Frontal cortex (tissue), 4 donors: Measurements from ENCODE around the gene PIP4K2B. TPM values are rescaled to one million over a fixed set of nuclear protein-coding genes. Genes with fewer than 3 reads are reported as not detected.

Experiments used
- DNase-seq, 2 donors: peaks; one replicate each; pipeline ENCODE4 v3.0.0; 2012; ENCODE audit warnings: low spot score in 2 of 2
- FAIRE-seq: peaks from 2 replicates; lab custom pipeline; 2012; peaks lifted over from hg19 to GRCh38; lab: Jason Lieb, UNC
- total RNA-seq: library from RNA; depleted of rRNA; stranded (reverse); fragments of >200 nt; gene quantifications from one replicate; pipeline ENCODE4 v1.2.3, GENCODE V29; 2014
- donor health status: control.
- donor health status: control.
- donor health status: control.

The PIP4K2B gene
- total RNA-seq, 1 donor from 2014 or later = 172 TPM

DNA sequence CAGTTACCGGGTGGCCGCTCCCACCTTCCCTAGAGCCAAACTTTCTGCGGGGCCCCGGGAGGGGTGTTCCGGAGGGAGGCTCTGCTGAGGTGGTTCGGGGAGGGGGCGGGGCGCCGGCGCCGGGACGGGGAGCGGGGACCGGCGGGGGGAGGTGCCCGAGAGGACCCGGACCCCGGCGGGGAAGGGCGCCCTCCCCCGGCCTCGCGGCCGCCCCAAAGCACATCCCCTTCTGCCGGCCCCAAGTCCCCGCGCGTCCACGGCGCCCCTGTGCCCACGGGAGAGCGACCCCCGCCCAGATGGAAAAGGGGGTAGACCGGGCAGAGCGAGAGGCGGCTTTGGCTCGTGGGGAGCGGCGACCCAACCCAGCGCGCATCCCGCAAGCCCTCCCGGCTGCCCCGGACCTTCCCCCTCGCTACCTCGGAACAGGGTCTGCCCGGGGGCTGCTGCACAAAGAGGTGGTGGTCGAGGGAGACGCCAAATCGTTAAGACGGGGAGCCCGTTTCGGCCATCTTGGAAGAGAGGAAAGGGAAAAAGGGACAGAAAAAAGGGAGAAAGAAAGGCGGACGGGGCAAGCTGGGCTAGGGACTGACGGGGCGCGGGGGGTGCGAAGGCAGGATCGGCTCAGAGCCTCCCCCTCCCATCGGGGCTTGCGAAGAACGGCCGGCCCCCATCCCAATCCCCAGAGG is 51.8 kb downstream of the PIP4K2B start:
- DNase-seq (peak; percentile 32 to 58), FAIRE-seq (no peak)

DNA sequence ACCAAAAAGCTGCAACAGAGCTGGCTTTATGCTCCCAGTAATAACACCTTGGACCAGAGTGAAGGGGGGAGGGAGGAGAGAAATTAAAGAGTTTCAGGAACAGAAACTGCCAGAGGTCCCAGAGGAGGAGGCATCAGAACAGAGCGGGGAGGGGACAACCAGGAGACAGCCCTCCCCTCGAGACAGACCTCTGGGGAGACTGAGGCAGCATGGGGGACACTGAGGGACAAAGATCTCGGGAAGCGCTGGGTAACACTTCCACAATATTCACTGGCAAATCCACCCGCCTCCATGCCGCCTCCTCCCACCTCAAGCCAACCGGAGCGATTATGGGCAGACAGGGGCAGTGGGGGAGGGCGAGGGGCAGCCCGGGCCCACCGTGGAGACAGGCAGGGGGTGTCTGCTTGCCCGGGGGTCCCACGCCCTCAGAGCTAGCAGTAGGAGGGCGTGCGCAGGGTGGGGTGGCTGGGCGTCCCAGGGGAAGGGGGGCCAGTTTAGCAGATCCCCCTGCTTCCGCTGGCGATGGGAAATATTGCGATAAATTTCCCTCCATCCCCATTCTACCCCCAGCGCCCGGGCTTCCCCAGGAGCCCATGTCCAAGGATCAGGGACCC is 52.4 kb downstream of the PIP4K2B start:
- FAIRE-seq (no peak), DNase-seq (no peak)

- no peak for FAIRE-seq
- DNase-seq = no peak
Measured at GRCh38 chr17:38746004-38746848, 53.1 kb downstream of the PIP4K2B start.

DNA sequence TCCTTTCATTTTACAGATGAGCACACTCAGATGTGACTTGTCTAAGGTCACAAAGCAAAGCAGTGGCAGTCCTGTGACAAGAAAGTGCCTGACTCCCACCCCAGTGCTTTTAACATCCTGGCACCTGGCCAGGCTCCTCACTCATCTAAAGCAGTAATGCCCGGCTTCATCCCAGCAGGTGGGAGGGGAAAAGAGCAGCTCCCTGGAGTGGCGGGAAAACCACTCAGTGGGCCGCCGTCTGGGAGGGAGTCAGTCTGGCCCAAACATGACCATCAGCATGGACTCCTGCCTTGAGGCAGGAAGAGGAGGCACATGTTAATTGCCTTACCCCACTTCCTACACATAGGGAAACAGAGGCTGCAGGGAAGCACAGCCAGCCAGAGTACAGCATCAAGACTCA is 53.8 kb downstream of the PIP4K2B start:
- FAIRE-seq = no peak
- peak in 1 of 2 donors; percentile 4 for DNase-seq

- DNase-seq (peak in 1 of 2 donors; percentile 19), FAIRE-seq (no peak)
Measured at GRCh38 chr17:38743556-38744171, 55.7 kb downstream of the PIP4K2B start.

- FAIRE-seq (no peak), DNase-seq (peak; percentile 34 to 67)
Measured at GRCh38 chr17:38742411-38743308, 56.7 kb downstream of the PIP4K2B start.

DNA sequence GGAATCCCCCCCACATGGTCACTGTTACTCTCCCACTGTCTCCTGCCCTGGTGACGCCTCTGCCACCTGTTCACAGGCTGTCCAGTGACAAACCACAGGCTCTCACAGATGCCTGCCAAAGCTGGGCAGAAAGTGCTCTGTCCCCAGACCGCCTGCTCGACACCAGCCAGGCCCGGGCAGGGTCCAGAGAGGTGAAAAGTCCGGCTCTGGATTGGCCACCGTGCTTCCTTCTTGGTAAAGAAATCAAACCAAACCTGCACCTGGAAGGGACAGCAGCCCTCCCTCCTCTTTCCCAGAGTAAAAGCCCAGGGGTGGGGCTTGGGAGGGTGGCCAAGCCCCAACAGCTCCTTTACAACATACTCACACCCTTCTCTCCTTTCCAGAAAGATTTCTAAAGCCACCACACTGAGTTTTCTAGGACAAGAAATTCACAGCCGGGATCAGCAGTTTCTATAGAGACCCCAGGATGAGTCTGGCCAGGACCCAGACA is 57.4 kb downstream of the PIP4K2B start:
- DNase-seq (no peak), FAIRE-seq (no peak)

DNA sequence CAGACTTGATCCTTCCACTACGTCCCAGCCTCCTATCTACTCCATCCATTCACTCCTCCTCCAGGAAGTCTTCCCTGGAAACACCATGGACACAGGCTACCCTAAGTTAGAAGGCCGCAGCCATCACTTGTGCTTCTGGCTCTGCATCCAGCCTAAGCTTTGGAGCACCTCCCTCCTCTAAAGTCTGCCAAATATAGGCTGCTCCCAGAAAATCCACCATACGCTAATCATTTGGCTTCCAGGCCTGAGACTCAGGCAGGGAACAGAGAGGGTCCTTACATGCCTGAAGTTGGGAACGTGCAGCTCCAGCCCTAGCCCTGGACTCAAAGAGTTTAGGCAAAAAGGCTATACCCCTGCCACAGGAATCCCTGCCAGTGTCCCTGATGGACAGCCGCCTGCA is 57.9 kb downstream of the PIP4K2B start:
- no peak for FAIRE-seq
- DNase-seq = no peak

GRCh38 chr17:38740806-38741205 is 58.5 kb downstream of the PIP4K2B start:
- FAIRE-seq (no peak), DNase-seq (no peak)

DNA sequence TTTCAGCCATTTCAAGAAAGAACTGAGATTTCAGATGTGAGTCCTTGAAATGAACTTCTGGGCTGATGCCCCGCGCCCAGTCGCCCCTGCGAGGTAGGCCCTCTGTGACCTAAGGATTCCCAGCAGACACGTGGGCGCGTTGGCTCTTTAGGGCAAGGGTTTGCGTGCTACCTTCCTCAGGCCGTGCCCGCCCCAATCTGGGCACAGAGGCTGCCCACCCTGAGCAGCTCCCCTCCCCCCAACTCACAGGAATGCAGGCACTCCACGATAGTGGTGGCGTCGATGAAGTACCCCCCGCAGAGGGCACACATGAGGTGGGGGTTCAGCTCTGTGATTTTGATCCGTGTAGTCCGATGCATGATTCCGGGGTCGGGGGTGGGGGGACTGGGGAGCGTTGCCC is 59.3 kb downstream of the PIP4K2B start:
- FAIRE-seq = no peak

GRCh38 chr17:38739305-38739704 is 60.1 kb downstream of the PIP4K2B start:
- FAIRE-seq = no peak
- no peak for DNase-seq

More for the DNA sequence above, 59.3 kb downstream of the PIP4K2B start:
- no peak for DNase-seq

DNA sequence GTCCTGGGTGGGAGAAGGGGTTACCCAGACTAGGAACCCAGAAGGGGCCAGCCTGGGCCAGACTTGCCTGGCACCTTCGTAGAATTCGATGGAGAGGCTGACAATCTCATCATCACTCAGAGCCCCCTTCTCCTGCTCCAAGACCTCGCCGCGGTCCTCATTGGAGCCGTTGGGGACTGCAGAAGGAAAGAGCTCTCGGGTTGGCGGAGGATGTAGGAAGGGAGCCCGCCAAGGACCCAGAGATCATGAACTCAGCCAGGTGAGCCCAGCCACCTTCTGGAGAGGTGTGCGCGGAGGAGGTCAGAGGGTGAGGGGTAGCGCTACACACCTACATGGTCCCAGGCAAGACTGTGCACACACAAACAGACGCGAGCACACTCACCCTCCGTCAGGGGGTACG is 60.7 kb downstream of the PIP4K2B start:
- FAIRE-seq = no peak
- no peak for DNase-seq

DNA sequence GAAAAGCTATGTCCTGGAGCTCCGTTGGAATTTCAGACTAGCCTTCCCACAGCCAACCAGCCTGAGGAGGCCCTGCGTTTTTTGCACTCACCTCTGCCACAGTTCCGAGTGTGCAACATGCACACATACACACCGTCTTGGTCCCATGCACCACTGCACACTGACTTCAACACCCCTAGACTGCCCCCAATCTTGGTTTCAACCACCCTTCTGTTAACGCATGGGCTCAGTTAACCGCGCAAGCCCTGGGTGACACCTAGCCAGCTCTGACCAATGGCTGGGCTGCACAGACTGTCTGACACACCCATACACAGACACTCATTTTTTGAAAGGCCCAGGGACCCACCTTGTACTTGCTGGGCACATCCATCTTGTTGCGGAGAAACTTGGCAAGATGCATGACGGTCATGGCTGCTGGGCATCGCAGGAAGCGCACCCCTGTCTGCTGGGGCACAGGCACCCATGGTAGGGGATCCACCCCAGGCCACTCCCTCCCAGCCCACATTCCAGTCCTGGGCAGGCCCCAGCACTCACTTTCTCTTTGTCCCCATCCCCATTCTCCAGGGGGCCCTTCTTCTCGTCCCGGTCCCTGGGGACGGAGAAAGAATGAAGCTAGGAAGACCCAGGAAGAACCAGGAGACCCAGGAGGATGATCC is 61.2 kb downstream of the PIP4K2B start:
- DNase-seq (no peak), FAIRE-seq (no peak)

- no peak for FAIRE-seq
- DNase-seq = peak; percentile 78 to 87
Measured at GRCh38 chr17:38735161-38735997, 64.0 kb downstream of the PIP4K2B start.

DNA sequence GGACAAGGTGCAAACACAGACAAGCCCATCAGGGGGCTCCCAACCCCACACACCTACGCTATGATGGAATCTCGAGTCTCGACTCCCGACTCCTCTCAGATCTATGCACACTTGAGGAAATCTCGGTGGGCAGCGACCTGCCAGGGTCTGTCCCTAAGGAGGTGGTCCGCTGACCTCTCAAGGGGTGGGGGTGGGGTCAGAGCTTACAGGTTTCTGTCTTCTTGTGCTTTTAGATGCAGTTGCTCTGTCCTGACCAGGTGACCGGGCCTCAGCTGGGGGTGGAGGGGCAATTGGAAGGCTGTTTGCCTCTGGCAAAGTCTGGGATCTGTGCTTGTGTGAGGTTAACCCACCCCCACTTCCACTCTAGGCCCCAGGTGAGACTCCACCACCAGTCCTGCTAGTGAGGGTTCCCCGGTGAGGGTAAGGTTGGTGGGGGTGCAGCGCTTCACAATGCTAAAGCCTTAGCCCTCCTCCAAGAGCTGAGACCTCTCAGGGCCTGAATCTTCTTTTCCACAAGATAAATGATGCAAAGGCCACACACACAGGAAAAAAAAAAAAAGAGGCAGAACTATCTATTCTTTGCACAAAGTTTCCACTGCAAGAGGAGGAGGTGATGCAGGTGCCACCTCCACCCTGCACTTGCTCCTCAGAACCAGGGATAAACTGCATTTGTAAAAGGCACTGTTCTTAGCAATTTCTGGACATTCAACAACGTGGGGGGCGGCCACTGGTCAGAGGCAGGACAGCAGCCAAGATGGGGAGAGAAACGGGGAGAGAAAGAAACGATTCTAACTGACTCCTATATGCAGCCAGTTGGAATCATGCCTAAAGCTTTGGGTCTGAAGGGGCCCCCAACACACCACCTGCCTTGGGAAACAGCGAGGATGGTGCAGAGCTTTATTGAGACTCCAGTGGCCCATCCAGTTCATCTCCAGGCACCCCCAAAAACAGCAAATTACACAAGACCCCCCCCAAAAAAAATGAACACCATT is 65.1 kb downstream of the PIP4K2B start:
- DNase-seq (no peak), FAIRE-seq (no peak)

GRCh38 chr17:38733282-38733981 is 65.9 kb downstream of the PIP4K2B start:
- no peak for DNase-seq
- no peak for FAIRE-seq
